GM23338 (cell line): Measurements from ENCODE around the gene KCNQ5. TPM values are rescaled to one million over a fixed set of nuclear protein-coding genes. Genes with fewer than 3 reads are reported as not detected.

Experiments used
- ATAC-seq: fragments of 200-7000 bp; cut with Tn5 transposase; 3 replicates; pipeline ENCODE4 v1.9.1; 2020
- DNase-seq: peaks from one replicate; pipeline ENCODE4 v3.0.0-alpha.2; 2015; ENCODE audit warnings: low spot score
- H2AFZ ChIP-seq: fragments of 200-600 bp; sonication (generic); 2 replicates; pipeline ENCODE4 v1.8.0; 2016; ENCODE audit warnings: antibody characterized with exemption, mild to moderate bottlenecking, moderate library complexity
- H3F3A ChIP-seq: fragments of 200-600 bp; sonication (generic); replicated peaks from 2 replicates; pipeline ENCODE4 v1.8.0; 2017; ENCODE audit warnings: antibody characterized with exemption, mixed run types, low read depth
- H3K27ac ChIP-seq: fragments of 200-600 bp; sonication (generic); 2 replicates; pipeline ENCODE4 v1.6.1; 2016; ENCODE audit warnings: low read depth
- H3K27me3 ChIP-seq: fragments of 200-600 bp; sonication (generic); 2 replicates; pipeline ENCODE4 v1.8.0; 2016; ENCODE audit warnings: mild to moderate bottlenecking, mixed run types, moderate library complexity; ENCODE audit not compliant: insufficient read depth
- H3K36me3 ChIP-seq: fragments of 200-600 bp; sonication (generic); 2 replicates; pipeline ENCODE4 v1.8.0; 2016; ENCODE audit warnings: mild to moderate bottlenecking; ENCODE audit not compliant: insufficient read depth
- H3K4me1 ChIP-seq: fragments of 200-600 bp; sonication (generic); 2 replicates; pipeline ENCODE4 v1.8.0; 2016; ENCODE audit warnings: mild to moderate bottlenecking, moderate library complexity; ENCODE audit not compliant: insufficient read depth
- H3K4me2 ChIP-seq: fragments of 200-600 bp; sonication (generic); 2 replicates; pipeline ENCODE4 v1.7.1; 2017; ENCODE audit warnings: mixed run types
- H3K4me3 ChIP-seq: fragments of 200-600 bp; sonication (generic); 2 replicates; pipeline ENCODE4 v1.6.1; 2016; ENCODE audit warnings: mixed run types
- H3K79me2 ChIP-seq: fragments of 200-600 bp; sonication (generic); replicated peaks from 2 replicates; pipeline ENCODE4 v1.8.0; 2017; ENCODE audit warnings: mild to moderate bottlenecking; ENCODE audit not compliant: insufficient read depth
- H3K9me2 ChIP-seq: fragments of 200-600 bp; sonication (generic); 2 replicates; pipeline ENCODE4 v1.8.0; 2017; ENCODE audit not compliant: insufficient read depth
- H4K20me1 ChIP-seq: fragments of 200-600 bp; sonication (generic); replicated peaks from 2 replicates; pipeline ENCODE4 v1.8.0; 2017; ENCODE audit warnings: mild to moderate bottlenecking; ENCODE audit not compliant: insufficient read depth
- H3K27ac Mint-ChIP-seq: 2 replicates; pipeline ENCODE4 v1.8.0; 2020; ENCODE audit warnings: inconsistent platforms, mild to moderate bottlenecking, moderate library complexity, mixed read lengths
- H3K27me3 Mint-ChIP-seq: 3 replicates; pipeline ENCODE4 v1.8.0; 2022; ENCODE audit warnings: low read depth, mild to moderate bottlenecking, moderate library complexity, mixed read lengths, inconsistent platforms; ENCODE audit not compliant: insufficient read depth, poor library complexity
- H3K36me3 Mint-ChIP-seq: 3 replicates; pipeline ENCODE4 v1.8.0; 2021; ENCODE audit warnings: low read depth, mild to moderate bottlenecking, inconsistent platforms, moderate library complexity, mixed read lengths
- H3K4me1 Mint-ChIP-seq: 3 replicates; pipeline ENCODE4 v1.8.0; 2020; ENCODE audit warnings: mild to moderate bottlenecking, inconsistent platforms, mixed read lengths
- H3K4me3 Mint-ChIP-seq: 3 replicates; pipeline ENCODE4 v1.8.0; 2021; ENCODE audit warnings: moderate library complexity, mild to moderate bottlenecking, inconsistent platforms, mixed read lengths
- H3K9me3 Mint-ChIP-seq: 3 replicates; pipeline ENCODE4 v1.8.0; 2020; ENCODE audit warnings: moderate library complexity, mild to moderate bottlenecking, inconsistent platforms, mixed read lengths
- CREB1 ChIP-seq: fragments of 250-450 bp; sonication (Bioruptor Pico); IDR thresholded peaks from 2 replicates; pipeline ENCODE4 v1.5.0; 2020; ENCODE audit warnings: low read depth, mild to moderate bottlenecking, moderate library complexity
- EZH2 ChIP-seq: fragments of 200-600 bp; sonication (generic); IDR thresholded peaks from one replicate; pipeline ENCODE4 v1.8.0; 2017; ENCODE audit warnings: antibody characterized with exemption, mild to moderate bottlenecking, low read depth; ENCODE audit not compliant: unreplicated experiment
- EZH2phosphoT487 ChIP-seq: fragments of 200-600 bp; sonication (generic); IDR thresholded peaks from one replicate; pipeline ENCODE4 v1.8.1; 2018; ENCODE audit warnings: antibody characterized with exemption; ENCODE audit not compliant: unreplicated experiment
- JUNB ChIP-seq: IDR thresholded peaks from one replicate; pipeline ENCODE4 v1.6.1; 2016; ENCODE audit warnings: antibody characterized with exemption; ENCODE audit not compliant: unreplicated experiment
- NANOG ChIP-seq: IDR thresholded peaks from 2 replicates; pipeline ENCODE4 v1.6.1; 2016; ENCODE audit warnings: antibody characterized with exemption, borderline replicate concordance
- POLR2AphosphoS5 ChIP-seq: IDR thresholded peaks from 2 replicates; pipeline ENCODE4 v1.6.1; 2016; ENCODE audit warnings: antibody characterized with exemption, low read depth
- STAT1 ChIP-seq: IDR thresholded peaks from one replicate; pipeline ENCODE4 v1.6.1; 2016; ENCODE audit warnings: antibody characterized with exemption; ENCODE audit not compliant: unreplicated experiment
- ZNF114 ChIP-seq: fragments of 250-450 bp; sonication (Bioruptor Pico); IDR thresholded peaks from 2 replicates; pipeline ENCODE4 v1.5.0; 2020; ENCODE audit warnings: mild to moderate bottlenecking, moderate library complexity
- ZNF331 ChIP-seq: fragments of 250-450 bp; sonication (Bioruptor Pico); IDR thresholded peaks from 2 replicates; pipeline ENCODE4 v1.5.0; 2020; ENCODE audit warnings: low read depth, mild to moderate bottlenecking, moderate library complexity
- polyA plus RNA-seq: library from polyadenylated mRNA; unstranded; fragments of >200 nt; fragmentation: Nextera tagmentation; extraction: Ambion mirVana; gene quantifications from 2 replicates; pipeline ENCODE4 v1.2.1, GENCODE V29; 2016
- total RNA-seq: library from RNA; depleted of rRNA; stranded (reverse); fragments of >200 nt; shearing (Covaris generic); gene quantifications from 2 replicates; pipeline ENCODE4 v1.2.3, GENCODE V29; 2014
- TF ChIP-seq, protein P1 (sequence below): IDR thresholded peaks from 2 replicates; pipeline ENCODE4 v1.6.1; 2016; ENCODE audit warnings: antibody characterized with exemption
- TF ChIP-seq, protein P2 (sequence below), 2 experiments: fragments of 200-600 bp in 1 of 2; sonication (generic) in 1 of 2; conservative IDR thresholded peaks; 2 replicates each; pipeline versions ENCODE4 v1.5.1 to v1.6.1; 2016 to 2017; ENCODE audit warnings: antibody characterized with exemption in 2 of 2, low read depth in 2 of 2, mild to moderate bottlenecking in 2 of 2, moderate library complexity in 1 of 2
- TF ChIP-seq, protein P3 (sequence below): fragments of 250-450 bp; sonication (Bioruptor Pico); IDR thresholded peaks from 2 replicates; pipeline ENCODE4 v1.5.0; 2020; ENCODE audit warnings: mild to moderate bottlenecking, moderate library complexity

Gene KCNQ5
- total and polyA plus RNA-seq, 2 experiments from 2014 or later, result 0.68 to 0.87 TPM

DNA sequence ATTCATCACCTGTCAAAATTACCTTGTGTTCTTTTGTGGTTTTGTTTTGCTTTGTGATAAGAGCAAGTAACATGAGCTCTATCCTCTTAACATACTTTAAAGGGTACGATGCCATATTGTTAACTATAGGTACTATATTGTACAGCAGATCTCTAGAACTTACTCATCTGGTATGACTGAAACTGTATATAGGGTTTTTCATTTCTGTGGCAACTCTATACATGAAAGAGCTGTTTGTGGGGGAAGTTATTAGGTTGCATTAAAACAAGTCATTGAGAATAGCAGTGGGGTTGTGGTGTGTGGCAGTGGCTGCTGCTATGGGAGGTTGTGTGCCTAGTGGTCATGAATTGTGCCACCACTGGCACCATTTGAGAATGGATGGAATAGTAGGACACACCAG is 268.4 kb downstream of the KCNQ5 start:
- Mint-ChIP-seq H3K9me3 (peaks cover 10% of the 10 kb centered on the region; the same call in 2 of the 3 replicates), H3K4me3 (no peak overlapping the region), H3K36me3 (no peaks in the 10 kb centered on the region), H3K4me1 (no peaks in the 10 kb centered on the region), H3K27ac (no peak overlapping the region), H3K27me3 (no peaks in the 10 kb centered on the region)
- no peaks in the 10 kb centered on the region for H3K36me3 ChIP-seq
- DNase-seq, result no peak
- H2AFZ ChIP-seq, result no peak overlapping the region
- H3K4me3 ChIP-seq, result no peak overlapping the region
- TF ChIP-seq EZH2phosphoT487, result no peak
- TF ChIP-seq CREB1 (CRISPR knock-in tag), result no peak
- TF ChIP-seq STAT1, result no peak
- TF ChIP-seq, protein P1, sequence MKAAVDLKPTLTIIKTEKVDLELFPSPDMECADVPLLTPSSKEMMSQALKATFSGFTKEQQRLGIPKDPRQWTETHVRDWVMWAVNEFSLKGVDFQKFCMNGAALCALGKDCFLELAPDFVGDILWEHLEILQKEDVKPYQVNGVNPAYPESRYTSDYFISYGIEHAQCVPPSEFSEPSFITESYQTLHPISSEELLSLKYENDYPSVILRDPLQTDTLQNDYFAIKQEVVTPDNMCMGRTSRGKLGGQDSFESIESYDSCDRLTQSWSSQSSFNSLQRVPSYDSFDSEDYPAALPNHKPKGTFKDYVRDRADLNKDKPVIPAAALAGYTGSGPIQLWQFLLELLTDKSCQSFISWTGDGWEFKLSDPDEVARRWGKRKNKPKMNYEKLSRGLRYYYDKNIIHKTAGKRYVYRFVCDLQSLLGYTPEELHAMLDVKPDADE, result no peak
- no peaks in the 10 kb centered on the region for H3K27me3 ChIP-seq
- no peaks in the 10 kb centered on the region for H3F3A ChIP-seq
- H4K20me1 ChIP-seq, result no peaks in the 10 kb centered on the region
- no peaks in the 10 kb centered on the region for H3K79me2 ChIP-seq
- ATAC-seq, result no peak
- H3K4me1 ChIP-seq, result no peaks in the 10 kb centered on the region
- no peak overlapping the region for H3K4me2 ChIP-seq
- no peaks in the 10 kb centered on the region for H3K9me2 ChIP-seq
- no peak overlapping the region for H3K27ac ChIP-seq

DNA sequence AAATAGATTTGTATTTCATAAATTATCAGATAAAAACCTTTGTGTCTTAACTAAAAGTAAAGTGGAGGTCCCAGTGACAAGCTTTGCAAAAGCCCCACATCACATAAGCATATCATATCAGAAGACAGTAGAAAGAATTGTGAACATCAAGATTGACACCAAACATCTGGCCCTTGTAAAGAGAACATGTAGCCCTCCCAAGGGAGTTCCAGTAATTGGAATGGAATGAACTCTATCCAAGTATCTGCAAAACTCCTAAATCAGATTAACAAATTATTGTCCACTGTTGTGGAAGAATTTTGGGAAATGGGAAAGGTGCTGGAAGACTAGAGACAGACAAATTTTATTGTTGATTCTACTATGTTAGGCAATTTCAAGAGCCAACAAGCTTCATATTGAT is 268.8 kb downstream of the KCNQ5 start:
- Histone ChIP-seq H2AFZ (no peak overlapping the region), H3F3A (no peaks in the 10 kb centered on the region), H3K79me2 (no peaks in the 10 kb centered on the region), H3K4me3 (no peak overlapping the region), H3K9me2 (no peaks in the 10 kb centered on the region), H3K27ac (no peak overlapping the region), H3K4me1 (no peaks in the 10 kb centered on the region), H3K36me3 (no peaks in the 10 kb centered on the region), H4K20me1 (no peaks in the 10 kb centered on the region), H3K27me3 (no peaks in the 10 kb centered on the region), H3K4me2 (no peak overlapping the region)
- no peak for DNase-seq
- H3K36me3 Mint-ChIP-seq, result no peaks in the 10 kb centered on the region
- no peak for ATAC-seq
- no peak overlapping the region for H3K4me3 Mint-ChIP-seq
- H3K9me3 Mint-ChIP-seq, result peaks cover 10% of the 10 kb centered on the region; the same call in 2 of the 3 replicates
- no peaks in the 10 kb centered on the region for H3K4me1 Mint-ChIP-seq
- H3K27ac Mint-ChIP-seq, result no peak overlapping the region
- no peaks in the 10 kb centered on the region for H3K27me3 Mint-ChIP-seq
- TF ChIP-seq NANOG (no peak), JUNB (no peak), ZNF331 (CRISPR knock-in tag) (no peak), EZH2 (no peak), ZNF114 (CRISPR knock-in tag) (no peak), CREB1 (CRISPR knock-in tag) (no peak), POLR2AphosphoS5 (no peak)
- TF ChIP-seq, protein P2, sequence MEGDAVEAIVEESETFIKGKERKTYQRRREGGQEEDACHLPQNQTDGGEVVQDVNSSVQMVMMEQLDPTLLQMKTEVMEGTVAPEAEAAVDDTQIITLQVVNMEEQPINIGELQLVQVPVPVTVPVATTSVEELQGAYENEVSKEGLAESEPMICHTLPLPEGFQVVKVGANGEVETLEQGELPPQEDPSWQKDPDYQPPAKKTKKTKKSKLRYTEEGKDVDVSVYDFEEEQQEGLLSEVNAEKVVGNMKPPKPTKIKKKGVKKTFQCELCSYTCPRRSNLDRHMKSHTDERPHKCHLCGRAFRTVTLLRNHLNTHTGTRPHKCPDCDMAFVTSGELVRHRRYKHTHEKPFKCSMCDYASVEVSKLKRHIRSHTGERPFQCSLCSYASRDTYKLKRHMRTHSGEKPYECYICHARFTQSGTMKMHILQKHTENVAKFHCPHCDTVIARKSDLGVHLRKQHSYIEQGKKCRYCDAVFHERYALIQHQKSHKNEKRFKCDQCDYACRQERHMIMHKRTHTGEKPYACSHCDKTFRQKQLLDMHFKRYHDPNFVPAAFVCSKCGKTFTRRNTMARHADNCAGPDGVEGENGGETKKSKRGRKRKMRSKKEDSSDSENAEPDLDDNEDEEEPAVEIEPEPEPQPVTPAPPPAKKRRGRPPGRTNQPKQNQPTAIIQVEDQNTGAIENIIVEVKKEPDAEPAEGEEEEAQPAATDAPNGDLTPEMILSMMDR (conservative IDR thresholded peaks at IDR 0.05; ENCODE audit: low read depth in 2 of 2), result no peak
- TF ChIP-seq, protein P3, sequence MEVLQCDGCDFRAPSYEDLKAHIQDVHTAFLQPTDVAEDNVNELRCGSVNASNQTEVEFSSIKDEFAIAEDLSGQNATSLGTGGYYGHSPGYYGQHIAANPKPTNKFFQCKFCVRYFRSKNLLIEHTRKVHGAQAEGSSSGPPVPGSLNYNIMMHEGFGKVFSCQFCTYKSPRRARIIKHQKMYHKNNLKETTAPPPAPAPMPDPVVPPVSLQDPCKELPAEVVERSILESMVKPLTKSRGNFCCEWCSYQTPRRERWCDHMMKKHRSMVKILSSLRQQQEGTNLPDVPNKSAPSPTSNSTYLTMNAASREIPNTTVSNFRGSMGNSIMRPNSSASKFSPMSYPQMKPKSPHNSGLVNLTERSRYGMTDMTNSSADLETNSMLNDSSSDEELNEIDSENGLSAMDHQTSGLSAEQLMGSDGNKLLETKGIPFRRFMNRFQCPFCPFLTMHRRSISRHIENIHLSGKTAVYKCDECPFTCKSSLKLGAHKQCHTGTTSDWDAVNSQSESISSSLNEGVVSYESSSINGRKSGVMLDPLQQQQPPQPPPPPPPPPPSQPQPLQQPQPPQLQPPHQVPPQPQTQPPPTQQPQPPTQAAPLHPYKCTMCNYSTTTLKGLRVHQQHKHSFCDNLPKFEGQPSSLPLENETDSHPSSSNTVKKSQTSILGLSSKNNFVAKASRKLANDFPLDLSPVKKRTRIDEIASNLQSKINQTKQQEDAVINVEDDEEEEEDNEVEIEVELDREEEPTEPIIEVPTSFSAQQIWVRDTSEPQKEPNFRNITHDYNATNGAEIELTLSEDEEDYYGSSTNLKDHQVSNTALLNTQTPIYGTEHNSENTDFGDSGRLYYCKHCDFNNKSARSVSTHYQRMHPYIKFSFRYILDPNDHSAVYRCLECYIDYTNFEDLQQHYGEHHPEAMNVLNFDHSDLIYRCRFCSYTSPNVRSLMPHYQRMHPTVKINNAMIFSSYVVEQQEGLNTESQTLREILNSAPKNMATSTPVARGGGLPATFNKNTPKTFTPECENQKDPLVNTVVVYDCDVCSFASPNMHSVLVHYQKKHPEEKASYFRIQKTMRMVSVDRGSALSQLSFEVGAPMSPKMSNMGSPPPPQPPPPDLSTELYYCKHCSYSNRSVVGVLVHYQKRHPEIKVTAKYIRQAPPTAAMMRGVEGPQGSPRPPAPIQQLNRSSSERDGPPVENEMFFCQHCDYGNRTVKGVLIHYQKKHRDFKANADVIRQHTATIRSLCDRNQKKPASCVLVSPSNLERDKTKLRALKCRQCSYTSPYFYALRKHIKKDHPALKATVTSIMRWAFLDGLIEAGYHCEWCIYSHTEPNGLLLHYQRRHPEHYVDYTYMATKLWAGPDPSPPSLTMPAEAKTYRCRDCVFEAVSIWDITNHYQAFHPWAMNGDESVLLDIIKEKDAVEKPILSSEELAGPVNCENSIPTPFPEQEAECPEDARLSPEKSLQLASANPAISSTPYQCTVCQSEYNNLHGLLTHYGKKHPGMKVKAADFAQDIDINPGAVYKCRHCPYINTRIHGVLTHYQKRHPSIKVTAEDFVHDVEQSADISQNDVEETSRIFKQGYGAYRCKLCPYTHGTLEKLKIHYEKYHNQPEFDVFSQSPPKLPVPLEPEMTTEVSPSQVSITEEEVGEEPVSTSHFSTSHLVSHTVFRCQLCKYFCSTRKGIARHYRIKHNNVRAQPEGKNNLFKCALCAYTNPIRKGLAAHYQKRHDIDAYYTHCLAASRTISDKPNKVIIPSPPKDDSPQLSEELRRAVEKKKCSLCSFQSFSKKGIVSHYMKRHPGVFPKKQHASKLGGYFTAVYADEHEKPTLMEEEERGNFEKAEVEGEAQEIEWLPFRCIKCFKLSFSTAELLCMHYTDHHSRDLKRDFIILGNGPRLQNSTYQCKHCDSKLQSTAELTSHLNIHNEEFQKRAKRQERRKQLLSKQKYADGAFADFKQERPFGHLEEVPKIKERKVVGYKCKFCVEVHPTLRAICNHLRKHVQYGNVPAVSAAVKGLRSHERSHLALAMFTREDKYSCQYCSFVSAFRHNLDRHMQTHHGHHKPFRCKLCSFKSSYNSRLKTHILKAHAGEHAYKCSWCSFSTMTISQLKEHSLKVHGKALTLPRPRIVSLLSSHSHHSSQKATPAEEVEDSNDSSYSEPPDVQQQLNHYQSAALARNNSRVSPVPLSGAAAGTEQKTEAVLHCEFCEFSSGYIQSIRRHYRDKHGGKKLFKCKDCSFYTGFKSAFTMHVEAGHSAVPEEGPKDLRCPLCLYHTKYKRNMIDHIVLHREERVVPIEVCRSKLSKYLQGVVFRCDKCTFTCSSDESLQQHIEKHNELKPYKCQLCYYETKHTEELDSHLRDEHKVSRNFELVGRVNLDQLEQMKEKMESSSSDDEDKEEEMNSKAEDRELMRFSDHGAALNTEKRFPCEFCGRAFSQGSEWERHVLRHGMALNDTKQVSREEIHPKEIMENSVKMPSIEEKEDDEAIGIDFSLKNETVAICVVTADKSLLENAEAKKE, result no peak
